ENCODE results near the gene NIFK.
"Not testable (repeated sequence)": the region's sequence is repeated elsewhere in the genome, so short reads cannot be mapped to it uniquely, and the experiment has no call there.

The NIFK gene

DNA sequence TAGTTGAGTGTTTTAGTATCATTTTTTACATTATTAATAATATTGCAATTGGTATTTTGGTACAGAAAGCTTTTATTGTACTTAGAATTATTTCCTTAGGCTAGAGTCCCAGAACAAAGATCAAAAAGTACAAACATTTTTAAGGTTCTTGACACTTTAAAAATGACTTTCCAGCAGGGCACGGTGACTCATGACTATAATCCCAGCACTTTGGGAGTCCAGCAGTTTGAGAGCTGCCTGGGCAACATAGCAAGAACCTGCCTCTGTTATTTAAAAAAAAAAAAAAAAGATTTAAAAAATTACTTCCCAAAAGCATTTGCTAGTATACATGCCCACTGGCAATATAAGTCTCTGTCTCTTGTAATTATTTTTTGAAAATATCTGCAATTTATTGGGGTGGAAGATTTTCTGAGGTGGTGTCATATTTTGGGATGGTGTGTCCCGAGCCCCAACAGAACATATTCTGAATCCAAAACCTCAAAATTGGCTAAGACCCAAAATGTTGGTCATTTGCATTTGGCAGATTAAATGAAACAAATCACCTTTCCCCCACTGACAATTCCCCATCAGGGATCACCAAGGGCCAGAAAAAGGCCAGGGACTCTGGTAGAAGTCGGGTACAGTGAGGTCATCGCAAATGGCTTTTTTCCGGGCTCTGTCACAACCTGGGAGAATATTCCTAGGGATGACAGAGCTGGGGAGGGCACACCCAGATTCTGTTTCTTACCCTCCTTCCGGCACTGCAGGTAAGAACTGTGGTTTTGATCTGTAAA lies 42.1 kb downstream of the NIFK start:
- no peak for DNase-seq (ENCODE audit: low read depth)

DNA sequence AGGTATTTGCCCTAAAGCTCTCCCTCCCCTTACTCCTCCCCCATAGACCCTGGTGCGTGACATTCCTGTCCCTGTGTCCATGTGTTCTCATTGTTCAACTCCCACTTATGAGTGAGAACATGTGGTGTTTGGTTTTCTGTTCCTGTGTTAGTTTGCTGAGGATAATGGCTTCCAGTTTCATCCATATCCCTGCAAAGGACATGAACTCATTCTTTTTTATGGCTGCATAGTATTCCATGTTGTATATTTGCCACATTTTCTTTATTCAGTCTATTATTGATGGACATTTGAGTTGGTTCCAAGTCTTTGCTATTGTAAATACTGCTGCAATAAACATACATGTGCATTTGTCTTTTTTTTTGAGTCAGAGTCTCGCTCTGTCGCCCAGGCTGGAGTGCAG lies 46.1 kb downstream of the NIFK start:
- DNase-seq (ENCODE audit: low read depth): not testable (repeated sequence)

DNA sequence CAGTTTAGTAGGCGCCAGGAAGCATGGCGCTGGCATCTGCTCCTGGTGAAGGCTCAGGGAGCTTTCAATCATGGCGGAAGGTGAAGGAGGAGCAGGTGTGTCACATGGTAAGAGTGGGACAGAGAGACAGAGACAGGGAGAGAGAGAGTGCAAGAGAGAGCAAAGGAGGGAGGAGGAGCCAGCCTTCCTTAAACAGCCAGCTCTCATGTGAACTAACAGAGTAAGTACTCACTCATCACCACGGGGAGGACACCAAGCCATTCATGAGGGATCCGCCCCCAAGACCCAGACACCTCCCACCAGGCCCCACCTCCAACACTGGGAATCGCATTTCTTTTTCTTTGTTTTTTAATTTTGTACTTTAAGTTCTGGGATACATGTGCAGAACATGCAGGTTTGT lies 46.6 kb downstream of the NIFK start:
- no peak for DNase-seq (ENCODE audit: low read depth)

GRCh38 chr2:121689356-121689755 lies 47.3 kb downstream of the NIFK start:
- no peak for DNase-seq (ENCODE audit: low read depth)

GRCh38 chr2:121688820-121689219 lies 47.9 kb downstream of the NIFK start:
- no peak for DNase-seq (ENCODE audit: low read depth)

GRCh38 chr2:121686902-121687301 lies 49.8 kb downstream of the NIFK start:
- DNase-seq (ENCODE audit: low read depth): no peak

- no peak for DNase-seq (ENCODE audit: low read depth)
Observed at GRCh38 chr2:121686218-121686617, 50.5 kb downstream of the NIFK start.

DNA sequence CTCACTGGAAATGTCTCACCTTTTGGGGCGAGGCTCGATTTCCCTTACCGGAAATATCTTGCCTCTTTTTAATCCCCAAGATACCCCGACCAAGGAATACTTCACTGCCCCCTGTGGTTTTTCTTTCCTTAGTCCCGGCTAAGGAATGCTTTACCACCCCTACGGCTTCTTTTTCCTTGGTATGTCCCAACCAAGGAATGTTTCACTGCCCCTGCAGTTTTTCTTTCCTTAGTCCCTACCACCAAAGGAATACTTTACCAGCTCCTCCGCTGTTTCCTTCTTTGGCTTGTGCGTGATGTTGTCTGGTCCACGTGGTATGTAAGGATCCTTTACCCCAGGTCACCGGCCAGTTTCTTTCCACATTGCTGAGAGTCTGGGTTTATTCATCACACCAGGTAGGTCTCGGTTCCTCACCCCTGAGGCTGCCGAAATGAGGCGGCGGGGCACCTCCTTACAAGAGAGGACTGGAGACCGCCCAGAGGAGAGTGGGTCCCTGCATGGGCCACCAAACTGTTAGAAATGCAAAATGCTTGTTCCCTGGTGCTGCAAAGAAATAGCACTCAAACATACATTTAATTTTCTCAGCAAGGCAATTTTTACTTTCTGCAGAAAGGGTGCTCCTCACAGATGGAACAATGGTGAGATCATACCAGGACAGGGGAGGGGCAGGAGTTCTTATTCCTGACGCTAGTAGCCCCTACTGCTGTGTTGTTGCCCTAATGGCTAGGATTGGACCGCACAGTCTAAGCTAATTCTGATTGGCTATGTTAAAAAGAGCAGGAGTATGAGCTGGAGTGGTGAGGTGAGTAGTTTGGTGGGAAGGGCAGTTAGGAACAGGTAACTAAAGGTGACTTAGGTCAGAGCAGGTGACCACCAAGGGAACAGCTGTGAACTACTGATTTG lies 54.0 kb downstream of the NIFK start:
- DNase-seq (ENCODE audit: low read depth): no peak

- DNase-seq (ENCODE audit: low read depth): no peak
Observed at GRCh38 chr2:121677855-121678254, 58.8 kb downstream of the NIFK start.

Data from activated T-cell treated with anti-CD3 and anti-CD28 coated beads for 24 hours (primary cell).